Suppressor macrophage treated with lipopolysaccharide for 4 hours (primary cell): ENCODE measurements around the gene NRF1.
A peak's percentile ranks its signal among the peaks of the same experiment; 100 is the strongest.
"Not testable (repeated sequence)": the region's sequence is repeated elsewhere in the genome, so short reads cannot be mapped to it uniquely, and the experiment has no call there.

Source experiments
- DNase-seq: peaks from one replicate; pipeline ENCODE4 v3.0.0-alpha.2; 2020

Gene NRF1

DNA sequence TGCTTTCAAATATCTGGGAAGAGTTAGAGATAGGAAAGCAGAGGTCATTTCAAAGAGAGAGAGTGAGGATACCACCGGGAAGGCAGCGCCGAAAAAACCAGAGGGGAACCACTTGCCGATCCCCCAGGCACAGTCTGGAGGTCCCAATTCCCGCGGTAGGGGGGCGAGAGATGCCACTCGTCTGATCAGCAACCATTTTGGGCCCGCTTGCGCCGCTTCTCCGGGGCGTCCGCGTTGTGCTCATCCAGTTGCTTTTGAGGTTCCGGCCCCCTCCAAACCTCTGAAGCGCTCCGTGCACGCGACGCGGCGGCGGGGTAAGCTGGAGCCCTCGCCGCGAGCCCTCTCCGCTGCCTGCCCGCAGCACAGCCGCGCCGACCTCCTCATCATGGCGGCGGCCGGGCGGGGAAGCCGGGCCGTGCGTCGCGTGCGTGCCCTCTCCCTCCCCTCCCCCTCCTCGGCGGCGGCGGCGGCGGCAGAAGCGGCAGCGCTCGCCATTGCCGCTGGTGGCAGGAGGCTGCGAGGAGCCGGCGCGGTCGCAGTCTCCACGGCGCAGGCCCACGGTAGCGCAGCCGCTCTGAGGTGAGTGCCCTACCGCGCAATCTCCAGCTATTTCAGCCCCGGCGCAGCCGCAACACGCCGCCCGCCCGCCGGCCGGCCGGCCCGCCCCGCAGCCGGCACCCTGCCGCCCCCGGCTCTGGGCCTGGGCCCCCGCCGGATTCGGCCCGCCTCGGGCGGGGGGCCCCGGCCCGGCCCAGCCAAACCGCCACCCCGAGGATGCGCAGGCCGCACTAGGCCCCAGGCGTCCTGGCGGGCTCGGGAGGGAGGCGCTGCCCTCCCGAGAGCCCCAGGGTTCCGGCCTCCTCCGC is at the start of gene NRF1:
Gene NRF1 (plus strand): TSS at position 475 of the 866 bp plus-strand sequence. CDS start 45,632 bp downstream, outside the sequence.
- peak; percentile 95 for DNase-seq

DNA sequence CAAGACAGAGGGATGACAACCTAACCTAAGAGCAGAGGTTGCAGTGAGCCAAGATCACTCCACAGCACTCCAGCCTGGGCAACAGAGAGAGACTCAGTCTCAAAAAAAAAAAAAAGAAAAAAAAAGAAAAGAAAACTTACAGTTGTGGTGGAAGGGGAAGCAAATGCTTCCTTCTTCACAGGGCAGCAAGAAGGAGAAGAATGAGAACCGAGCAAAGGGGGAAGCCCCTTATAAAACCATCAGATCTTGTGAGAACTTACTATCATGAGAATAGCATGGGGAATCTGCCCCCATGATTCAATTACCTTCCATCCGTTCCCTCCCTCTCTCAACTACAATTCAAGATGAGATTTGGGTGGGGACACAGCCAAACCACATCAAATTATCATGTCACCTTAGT is 45.2 kb upstream of the NRF1 start:
- DNase-seq, result peak; percentile 67

DNA sequence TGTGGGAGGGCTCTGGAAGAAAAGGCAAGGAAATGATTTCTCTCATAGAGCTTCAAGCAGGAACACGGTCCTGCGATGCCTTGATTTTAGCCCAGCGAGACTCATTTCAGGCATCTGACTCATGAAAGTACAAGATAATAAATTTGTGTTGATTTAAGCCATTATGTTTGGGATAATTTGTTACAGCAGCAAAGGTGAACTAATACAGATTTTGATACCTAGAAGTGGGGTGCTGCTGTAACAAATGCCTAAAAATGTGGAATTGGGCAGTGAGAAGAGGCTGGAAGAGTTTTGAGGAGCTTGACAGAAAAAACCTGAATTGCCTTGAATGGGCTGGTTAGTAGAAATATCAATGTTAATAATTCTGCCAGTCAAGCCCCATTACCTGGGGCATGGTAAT is 44.1 kb upstream of the NRF1 start:
- no peak for DNase-seq

DNA sequence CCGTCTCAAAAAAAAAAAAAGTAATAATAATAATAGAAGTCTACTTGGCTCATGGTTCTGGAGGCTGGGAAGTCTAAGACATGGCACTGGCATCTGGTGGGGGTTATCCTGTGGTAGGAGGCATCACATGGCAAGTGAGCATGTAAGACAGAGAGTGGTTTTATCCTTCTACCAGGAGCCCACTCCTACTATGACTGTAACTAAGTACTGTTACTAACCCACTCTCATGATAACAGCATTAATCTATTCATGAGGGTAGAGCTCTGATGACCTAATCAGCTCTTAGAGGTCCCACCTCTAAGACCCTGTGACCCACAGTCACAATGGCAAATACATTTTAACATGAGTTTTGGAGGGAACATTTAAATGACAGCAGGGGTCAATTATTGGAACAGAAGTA is 43.3 kb upstream of the NRF1 start:
- no peak for DNase-seq

DNA sequence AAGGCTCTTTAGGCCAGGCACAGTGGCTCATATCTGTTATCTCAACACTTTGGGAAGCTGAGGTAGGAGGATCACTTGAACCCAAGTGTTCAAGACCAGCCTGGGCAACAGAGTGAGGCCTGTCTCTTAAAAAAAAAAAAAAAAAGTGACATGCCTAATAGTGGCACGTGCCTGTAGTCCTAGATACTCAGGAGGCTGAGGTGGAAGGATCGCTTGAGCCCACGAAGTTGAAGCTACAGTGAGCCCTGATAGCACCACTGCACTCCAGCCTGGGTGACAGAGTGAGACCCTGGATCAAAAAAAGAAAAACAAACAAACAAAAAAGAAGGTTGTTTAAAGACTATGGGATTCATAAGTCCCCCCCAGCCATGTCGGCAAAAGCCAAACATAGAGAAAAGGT is 42.2 kb upstream of the NRF1 start:
- DNase-seq, result no peak

- DNase-seq, result peak; percentile 36
Measured at GRCh38 chr7:129569811-129570215, 41.7 kb upstream of the NRF1 start.

DNA sequence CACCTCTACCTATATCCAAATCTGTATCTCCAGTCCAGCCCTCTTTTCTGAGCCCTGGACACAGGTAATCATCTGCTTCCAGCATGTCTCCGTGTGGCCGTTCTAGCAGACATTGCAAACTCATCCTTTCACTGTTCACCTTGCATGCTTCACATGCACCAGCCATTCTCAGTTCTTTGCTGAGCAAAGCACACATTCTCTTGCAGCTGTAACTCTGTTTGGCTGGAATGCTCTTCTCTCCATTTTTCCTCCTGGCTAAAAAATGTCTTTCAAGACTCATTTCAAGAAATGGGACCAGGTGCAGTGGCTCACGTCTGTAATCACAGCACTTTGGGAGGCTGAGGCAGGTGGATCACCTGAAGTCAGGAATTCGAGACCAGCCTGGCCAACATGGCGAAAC is 40.3 kb upstream of the NRF1 start:
- DNase-seq, result no peak

DNA sequence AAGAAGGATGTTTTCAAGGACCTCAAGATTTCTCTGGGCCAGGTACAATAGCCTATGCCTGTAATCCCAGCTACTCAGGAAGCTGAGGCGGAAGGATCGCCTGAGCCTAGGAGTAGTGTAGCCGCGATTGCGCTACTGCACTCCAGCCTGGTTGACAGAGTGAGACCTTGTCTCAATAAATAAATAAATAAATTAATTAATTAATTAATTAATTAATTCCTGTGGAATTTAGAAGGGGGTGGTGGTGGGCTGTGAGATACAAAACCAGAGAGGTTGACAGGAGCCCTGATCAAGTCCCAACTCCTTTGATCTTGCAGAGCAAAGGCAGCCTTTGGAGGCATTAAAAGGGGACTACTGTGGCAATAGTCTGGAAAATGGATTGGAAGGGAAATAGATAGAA is 39.3 kb upstream of the NRF1 start:
- DNase-seq, result no peak

- no peak for DNase-seq
Measured at GRCh38 chr7:129574487-129574886, 37.0 kb upstream of the NRF1 start.

- no peak for DNase-seq
Measured at GRCh38 chr7:129575699-129576098, 35.8 kb upstream of the NRF1 start.

DNA sequence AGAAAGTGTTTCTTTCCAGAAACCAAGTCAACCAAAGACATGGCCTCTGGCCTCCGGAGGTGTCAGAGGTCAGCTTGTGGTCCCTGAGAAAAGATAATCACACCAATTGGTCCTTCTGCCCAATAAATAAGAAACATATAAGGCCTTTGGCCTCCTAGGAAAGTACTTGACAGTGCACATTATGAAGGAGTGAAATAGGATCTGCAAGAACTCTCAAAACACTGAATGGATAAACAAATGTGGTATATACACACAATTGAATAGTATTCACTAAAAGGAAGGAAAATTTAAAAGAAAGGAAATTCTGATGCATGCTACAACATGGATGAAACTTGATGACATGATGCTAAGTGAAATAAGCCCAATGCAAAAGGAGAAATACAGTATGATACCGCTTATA is 35.4 kb upstream of the NRF1 start:
- DNase-seq, result no peak

DNA sequence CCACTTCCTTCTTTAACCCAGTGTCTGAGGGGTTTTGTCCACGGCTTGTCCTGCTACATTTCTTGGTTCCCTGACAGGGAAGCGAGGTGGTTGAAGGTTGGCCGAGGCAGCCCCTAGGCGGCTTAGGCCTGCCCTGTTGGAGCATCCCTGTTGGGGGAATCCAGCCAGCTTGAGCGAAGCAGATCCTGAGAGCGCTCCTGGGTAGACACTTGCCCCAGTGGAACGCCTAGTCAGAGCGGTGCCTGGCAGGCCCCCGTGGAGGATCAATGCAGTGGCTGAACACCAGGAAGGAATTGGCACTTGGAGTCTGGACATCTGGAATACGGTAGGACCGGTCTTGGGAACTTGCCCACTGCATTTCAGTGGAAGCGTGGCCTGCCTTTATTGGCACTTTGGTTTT is 32.7 kb upstream of the NRF1 start:
- DNase-seq, result no peak

- not testable (repeated sequence) for DNase-seq
Measured at GRCh38 chr7:129586179-129586578, 25.3 kb upstream of the NRF1 start.

- no peak for DNase-seq
Measured at GRCh38 chr7:129588268-129588667, 23.3 kb upstream of the NRF1 start.

DNA sequence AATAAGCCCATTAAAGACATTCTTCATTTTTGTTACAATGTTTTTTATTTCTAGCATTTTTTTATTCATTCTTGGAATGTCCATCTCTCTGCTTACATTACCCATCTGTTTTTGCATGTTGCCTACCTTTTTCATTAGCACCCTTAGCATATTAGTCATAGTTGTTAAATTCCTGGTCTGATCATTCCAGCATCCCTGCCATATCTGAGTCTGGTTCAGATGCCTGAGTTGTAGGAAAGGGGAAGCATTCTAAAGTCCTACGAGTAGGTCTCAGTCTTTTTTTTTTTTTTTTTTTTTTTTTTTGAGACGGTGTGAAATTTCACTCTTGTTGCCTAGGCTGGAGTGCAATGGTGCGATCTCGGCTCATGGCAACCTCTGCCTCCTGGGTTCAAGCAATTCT is 19.7 kb upstream of the NRF1 start:
- DNase-seq, result no peak

DNA sequence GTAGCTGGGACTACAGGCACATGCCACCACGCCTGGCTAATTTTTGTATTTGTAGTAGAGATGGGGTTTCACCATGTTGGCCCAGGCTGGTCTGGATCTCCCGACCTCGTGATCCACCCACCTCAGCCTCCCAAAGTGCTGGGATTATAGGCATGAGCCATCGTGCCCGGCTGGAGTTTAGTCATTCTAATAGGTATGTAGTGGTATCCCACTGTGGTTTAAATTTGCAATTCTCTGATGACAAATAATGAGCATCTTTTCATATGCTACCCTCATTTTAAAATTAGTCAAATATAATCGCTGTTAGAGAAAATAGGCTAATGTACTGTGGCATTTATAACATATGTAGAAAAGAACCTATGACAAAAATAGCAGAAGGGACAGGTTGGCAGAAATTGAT is 15.1 kb upstream of the NRF1 start:
- not testable (repeated sequence) for DNase-seq

- DNase-seq, result no peak
Measured at GRCh38 chr7:129597672-129598071, 13.8 kb upstream of the NRF1 start.

- no peak for DNase-seq
Measured at GRCh38 chr7:129599174-129599573, 12.3 kb upstream of the NRF1 start.

DNA sequence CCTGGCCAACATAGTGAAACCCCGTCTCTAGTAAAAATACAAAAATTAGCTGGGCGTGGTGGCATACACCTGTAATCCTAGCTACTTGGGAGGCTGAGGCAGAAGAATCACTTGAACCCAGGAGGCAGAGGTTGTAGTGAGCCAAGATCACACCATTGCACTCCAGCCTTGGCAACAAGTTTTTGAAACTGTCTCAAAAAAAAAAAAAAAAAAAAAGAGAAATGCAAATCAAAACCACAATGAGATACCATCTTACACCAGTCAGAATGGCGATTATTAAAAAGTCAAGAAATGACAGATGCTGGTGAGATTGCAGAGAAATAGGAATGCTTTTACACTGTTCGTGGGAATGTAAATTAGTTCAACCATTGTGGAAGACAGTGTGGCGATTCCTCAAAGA is 7.9 kb upstream of the NRF1 start:
- DNase-seq, result not testable (repeated sequence)

DNA sequence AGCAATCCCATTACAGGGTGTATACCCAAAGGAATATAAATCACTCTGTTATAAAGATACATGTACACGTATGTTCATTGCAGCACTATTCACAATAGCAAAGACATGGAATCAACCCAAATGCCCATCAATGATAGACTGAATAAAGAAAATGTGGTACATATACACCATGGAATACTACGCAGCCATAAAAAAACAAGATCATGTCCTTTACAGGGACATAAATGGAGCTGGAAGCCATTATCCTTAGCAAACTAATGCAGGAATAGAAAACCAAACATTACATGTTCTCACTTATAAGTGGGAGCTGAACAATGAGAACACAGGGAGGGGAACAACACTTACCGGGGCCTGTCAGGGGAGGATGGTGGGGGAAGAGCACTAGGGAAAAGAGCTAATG is 7.5 kb upstream of the NRF1 start:
- DNase-seq, result not testable (repeated sequence)

DNA sequence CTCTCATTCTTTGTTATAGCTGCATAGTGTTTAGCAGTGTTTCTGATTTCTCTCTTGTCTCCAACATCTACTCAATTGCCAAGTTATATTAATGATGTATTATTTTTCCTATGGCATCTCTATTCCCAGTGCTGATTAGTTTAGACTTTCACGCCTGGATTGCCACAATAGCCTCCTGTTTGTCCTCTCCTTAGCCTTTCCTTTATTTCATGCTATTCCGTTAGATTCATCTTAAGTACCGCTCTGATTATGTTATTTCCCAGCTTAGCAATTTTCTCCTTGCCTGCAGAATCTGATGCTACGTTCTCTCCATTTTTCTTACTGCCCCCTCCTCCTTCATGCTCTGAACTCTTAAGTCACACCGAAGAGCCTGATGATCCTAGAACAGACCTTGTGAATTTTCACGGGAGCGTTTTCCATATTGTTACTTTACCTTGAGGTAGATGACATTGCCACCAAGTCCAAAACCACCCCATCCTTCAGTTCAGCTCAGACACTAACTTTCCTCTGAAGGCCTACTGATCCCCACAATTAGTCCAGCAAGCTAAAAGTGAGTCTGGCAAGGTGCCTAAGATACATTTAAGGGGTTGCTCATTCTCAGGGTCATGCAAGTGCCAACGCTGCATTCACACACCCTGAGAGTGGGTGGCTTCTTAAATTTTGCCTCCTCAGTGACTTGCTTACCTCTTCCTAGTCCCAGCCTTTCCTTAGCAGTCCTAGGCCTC is 6.6 kb upstream of the NRF1 start:
- no peak for DNase-seq

DNA sequence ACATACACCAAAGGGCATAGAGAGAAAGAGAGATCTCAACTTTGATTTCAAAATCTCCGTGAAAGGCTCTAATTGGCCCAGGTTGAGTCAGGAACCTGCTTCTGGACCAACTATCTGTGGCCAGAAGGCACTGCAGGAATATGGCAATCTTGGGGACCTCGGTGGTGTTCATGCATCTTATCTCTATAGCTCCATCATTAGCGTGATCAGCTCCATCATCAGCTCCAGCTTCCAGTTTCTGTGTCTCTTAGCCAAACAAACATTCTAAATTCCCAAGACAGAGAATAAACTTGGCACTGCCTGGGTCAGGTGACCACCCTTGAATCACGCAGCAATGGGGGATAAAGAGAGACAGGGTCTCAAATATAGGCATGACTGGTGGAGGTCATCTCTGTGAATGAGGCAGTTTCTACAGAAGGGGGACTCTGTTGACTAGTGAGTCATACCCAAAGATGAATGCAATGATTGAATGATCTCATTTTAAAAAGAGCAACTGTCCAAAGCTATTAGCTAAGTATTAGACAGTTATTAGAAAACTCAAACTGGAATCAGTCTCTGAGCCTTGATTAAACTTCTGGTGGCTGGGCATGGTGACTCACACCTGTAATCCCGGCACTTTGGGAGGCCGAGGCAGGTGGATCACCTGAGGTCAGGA is 5.4 kb upstream of the NRF1 start:
- DNase-seq, result peak; percentile 44

GRCh38 chr7:129606803-129607202 is 4.7 kb upstream of the NRF1 start:
- DNase-seq, result peak; percentile 75
